ENCODE measurements around the gene QRICH2. TPM values are rescaled to one million over a fixed set of nuclear protein-coding genes. Genes with fewer than 3 reads are reported as not detected.

The QRICH2 gene
- total RNA-seq, 1 donor from 2014 or later, result 3.4 TPM

GRCh38 chr17:76318586-76318985 lies 10.5 kb upstream of the QRICH2 start:
- Histone ChIP-seq H3K36me3 (peaks cover 37% of the 10 kb centered on the region), H3K27me3 (no peaks in the 10 kb centered on the region), H3K27ac (no peak overlapping the region), H3K4me3 (no peak overlapping the region), H3K9me3 (no peaks in the 10 kb centered on the region), H3K4me1 (no peaks in the 10 kb centered on the region)
- no peak for TF ChIP-seq CTCF (IDR thresholded peaks at IDR 0.05)
- DNase-seq, result no peak
- intact Hi-C loops (cut with DNase I), result loop anchor here (5.0 kb wide), 1 partner anchor 194 kb away; no protein-coding TSS in a partner anchor
- no peak for ATAC-seq

GRCh38 chr17:76317535-76317934 lies 9.5 kb upstream of the QRICH2 start:
- intact Hi-C loops (cut with DNase I), result loop anchor here (5.0 kb wide), 1 partner anchor 195 kb away; no protein-coding TSS in a partner anchor
- Histone ChIP-seq H3K4me1 (no peaks in the 10 kb centered on the region), H3K27me3 (no peaks in the 10 kb centered on the region), H3K9me3 (no peaks in the 10 kb centered on the region), H3K36me3 (peaks cover 37% of the 10 kb centered on the region), H3K4me3 (no peak overlapping the region), H3K27ac (no peak overlapping the region)
- ATAC-seq, result no peak
- no peak for DNase-seq
- no peak for TF ChIP-seq CTCF (IDR thresholded peaks at IDR 0.05)

- ATAC-seq (peak; percentile 45), DNase-seq (no peak)
- no peaks in the 10 kb centered on the region for H3K4me1 ChIP-seq
- peaks cover 48% of the 10 kb centered on the region for H3K36me3 ChIP-seq
- intact Hi-C loops (cut with DNase I), result loop anchor here (5.0 kb wide), 1 partner anchor 198 kb away; no protein-coding TSS in a partner anchor
- no peaks in the 10 kb centered on the region for H3K27me3 ChIP-seq
- no peaks in the 10 kb centered on the region for H3K9me3 ChIP-seq
- peak overlapping the region; percentile 17 for H3K27ac ChIP-seq
- TF ChIP-seq CTCF (IDR thresholded peaks at IDR 0.05), result no peak
- H3K4me3 ChIP-seq, result peak overlapping the region; percentile 5
Observed at GRCh38 chr17:76314392-76315227, 6.5 kb upstream of the QRICH2 start.

GRCh38 chr17:76312735-76313134 lies 4.7 kb upstream of the QRICH2 start:
- ATAC-seq, result no peak
- intact Hi-C loops (cut with DNase I), result no loop called here
- Histone ChIP-seq H3K4me3 (no peak overlapping the region), H3K4me1 (no peaks in the 10 kb centered on the region), H3K27me3 (no peaks in the 10 kb centered on the region), H3K9me3 (no peaks in the 10 kb centered on the region), H3K36me3 (peaks cover 40% of the 10 kb centered on the region), H3K27ac (no peak overlapping the region)
- TF ChIP-seq CTCF (IDR thresholded peaks at IDR 0.05), result no peak
- peak; percentile 3 for DNase-seq

GRCh38 chr17:76309461-76309860 lies 1.4 kb upstream of the QRICH2 start:
- no peaks in the 10 kb centered on the region for H3K9me3 ChIP-seq
- no peak for TF ChIP-seq CTCF (IDR thresholded peaks at IDR 0.05)
- ATAC-seq, result no peak
- H3K4me1 ChIP-seq, result no peaks in the 10 kb centered on the region
- H3K27ac ChIP-seq, result no peak overlapping the region
- no peak for DNase-seq
- peaks cover 36% of the 10 kb centered on the region for H3K36me3 ChIP-seq
- no peak overlapping the region for H3K4me3 ChIP-seq
- H3K27me3 ChIP-seq, result no peaks in the 10 kb centered on the region
- intact Hi-C loops (cut with DNase I), result no loop called here

Measured in upper lobe of right lung (tissue), 1 donor.